ENCODE results near the gene TAOK2. TPM values are rescaled to one million over a fixed set of nuclear protein-coding genes. Genes with fewer than 3 reads are reported as not detected.
"Not testable (repeated sequence)": the region's sequence is repeated elsewhere in the genome, so short reads cannot be mapped to it uniquely, and the experiment has no call there.

Gene TAOK2
- total RNA-seq, 6 experiments from 2014 or later: 50.4 to 56.9 (median 53.0) TPM

DNA sequence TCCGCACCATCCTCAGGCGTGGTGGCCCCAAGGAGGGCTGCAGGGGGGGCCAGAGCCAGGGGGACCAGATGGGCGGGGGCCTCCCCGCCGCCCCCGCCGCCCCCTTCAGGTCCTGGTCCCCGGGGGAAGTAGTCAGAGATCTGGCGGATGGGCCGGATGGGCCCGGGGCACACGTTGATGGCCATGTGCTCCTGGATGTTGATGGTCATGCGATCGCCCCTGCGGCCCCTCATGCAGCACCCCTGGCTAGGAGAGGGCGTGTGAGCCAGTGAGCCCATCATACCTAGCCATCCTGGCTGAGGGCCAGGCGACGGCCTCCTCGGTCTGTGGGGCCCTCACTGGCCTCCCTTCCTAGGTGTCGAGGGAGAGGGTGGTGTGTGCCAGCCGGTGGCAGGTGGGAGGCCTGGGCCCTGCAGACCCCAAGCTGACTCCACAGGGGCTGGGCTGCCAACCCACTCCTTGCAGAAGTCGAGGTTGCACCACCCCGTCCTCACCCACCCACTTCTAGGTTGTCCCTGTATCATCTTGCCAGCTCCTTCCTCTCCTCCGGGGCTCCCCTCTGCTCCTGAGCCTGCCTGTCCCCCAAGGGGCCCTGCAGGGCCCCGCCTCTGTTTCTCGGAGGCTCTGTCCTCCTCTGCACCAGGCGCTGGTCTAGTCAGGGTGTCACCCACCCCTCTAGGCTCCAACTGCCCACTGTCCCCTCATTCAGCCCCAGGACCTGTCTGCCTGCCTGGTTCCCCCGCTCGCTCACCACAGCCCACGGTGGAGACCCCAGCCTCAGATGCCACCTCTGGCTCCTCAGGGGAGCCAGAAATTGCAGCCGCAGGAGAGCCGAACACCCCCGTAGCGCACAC, 36.5 kb downstream of the TAOK2 start:
- no peak for TF ChIP-seq CTCF (IDR thresholded peaks at IDR 0.05)
- Mint-ChIP-seq H3K27me3 (ENCODE audit: insufficient read depth) (peaks cover 21% of the 10 kb centered on the region), H3K4me3 (no peak overlapping the region; the same call in 1 of the 2 replicates), H3K27ac (no peak overlapping the region), H3K36me3 (ENCODE audit: low read depth) (no peaks in the 10 kb centered on the region), H3K9me3 (no peaks in the 10 kb centered on the region), H3K4me1 (ENCODE audit: low read depth) (no peaks in the 10 kb centered on the region)
- no peak for DNase-seq

DNA sequence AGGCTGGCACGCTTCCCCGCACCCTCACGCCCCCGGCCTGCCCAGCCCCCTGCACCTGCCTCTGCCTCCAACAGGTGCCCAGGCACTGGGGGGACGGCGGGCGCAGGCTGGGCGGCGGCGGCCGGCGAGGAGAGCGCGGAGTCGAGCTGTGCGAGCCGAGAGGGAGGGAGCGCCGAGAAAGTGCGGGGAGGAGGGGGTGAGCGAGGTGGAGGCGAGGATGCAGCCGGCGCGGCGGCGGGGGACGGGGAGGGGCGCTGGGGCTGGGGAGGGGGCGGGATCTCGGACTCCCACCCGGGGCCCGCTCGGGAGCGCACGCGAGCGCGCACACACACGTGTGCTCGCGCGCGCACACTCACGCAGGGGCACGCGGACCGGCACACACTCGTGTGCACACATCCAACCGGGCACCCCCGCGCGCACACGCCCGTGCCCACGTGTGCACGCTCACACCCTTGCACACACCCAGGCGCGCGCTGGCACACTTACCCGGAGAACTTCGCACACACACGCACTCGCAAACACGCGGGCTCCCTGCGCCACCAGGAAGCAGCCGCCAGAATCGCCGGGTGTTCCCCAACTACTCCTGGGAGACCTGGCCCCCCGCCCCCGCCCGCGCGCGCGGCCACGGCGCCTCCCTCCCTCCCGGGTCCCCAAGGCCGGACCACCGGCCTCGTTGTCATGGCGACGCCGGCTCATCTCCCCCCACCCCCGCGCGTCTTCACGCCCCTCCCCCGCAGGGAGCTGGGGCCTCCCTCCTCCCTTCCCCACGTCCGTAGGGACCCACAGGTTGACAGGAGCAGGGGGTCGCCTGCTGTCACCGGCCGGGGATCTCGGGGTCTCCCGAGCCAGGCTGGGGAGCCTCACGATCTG, 37.4 kb downstream of the TAOK2 start, which contains the start of gene DOC2A:
Gene DOC2A, minus strand, starts transcription at position 184 of the 870 bp plus-strand sequence. CDS start 805 bp downstream, outside the sequence.
- H3K4me1 Mint-ChIP-seq (ENCODE audit: low read depth): no peaks in the 10 kb centered on the region
- peaks cover 21% of the 10 kb centered on the region for H3K27me3 Mint-ChIP-seq (ENCODE audit: insufficient read depth)
- H3K27ac Mint-ChIP-seq: no peak within 1 kb of the TSS
- TF ChIP-seq CTCF (IDR thresholded peaks at IDR 0.05): no peak
- H3K9me3 Mint-ChIP-seq: no peaks in the 10 kb centered on the region
- peak within 1 kb of the TSS; percentile 48; the same call in 1 of the 2 replicates for H3K4me3 Mint-ChIP-seq
- H3K36me3 Mint-ChIP-seq (ENCODE audit: low read depth): no peaks in the 10 kb centered on the region
- DNase-seq: no peak

- no peaks in the 10 kb centered on the region for H3K36me3 Mint-ChIP-seq (ENCODE audit: low read depth)
- H3K4me1 Mint-ChIP-seq (ENCODE audit: low read depth): no peaks in the 10 kb centered on the region
- H3K27me3 Mint-ChIP-seq (ENCODE audit: insufficient read depth): peaks cover 21% of the 10 kb centered on the region
- no peak for TF ChIP-seq CTCF (IDR thresholded peaks at IDR 0.05)
- H3K9me3 Mint-ChIP-seq: no peaks in the 10 kb centered on the region
- no peak overlapping the region for H3K27ac Mint-ChIP-seq
- H3K4me3 Mint-ChIP-seq: peak overlapping the region; percentile 48
- no peak for DNase-seq
These were observed 38.2 kb downstream of the TAOK2 start for GRCh38 chr16:30011714-30012504.

DNA sequence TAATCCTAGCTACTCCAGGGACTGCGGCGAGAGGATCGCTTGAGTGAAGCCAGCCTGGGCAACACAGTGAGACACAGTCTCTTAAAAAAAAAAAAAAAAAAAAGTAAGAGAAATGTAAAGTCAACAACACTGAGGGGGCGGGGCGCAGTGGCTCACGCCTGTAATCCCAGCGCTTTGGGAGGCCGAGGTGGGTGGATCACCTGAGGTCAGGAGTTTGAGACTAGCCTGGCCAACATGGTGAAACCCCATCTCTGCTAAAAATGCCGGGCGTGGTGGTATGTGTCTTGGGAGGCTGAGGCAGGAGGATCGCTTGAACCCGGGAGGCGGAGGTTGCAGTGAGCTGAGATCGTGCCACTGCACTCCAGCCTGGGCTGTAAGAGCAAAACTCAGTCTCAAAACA, 38.9 kb downstream of the TAOK2 start:
- not testable (repeated sequence) for H3K4me3 Mint-ChIP-seq; DNase-seq; H3K9me3 Mint-ChIP-seq; H3K4me1 Mint-ChIP-seq (ENCODE audit: low read depth); H3K27ac Mint-ChIP-seq; H3K36me3 Mint-ChIP-seq (ENCODE audit: low read depth)
- peaks cover 22% of the 10 kb centered on the region for H3K27me3 Mint-ChIP-seq (ENCODE audit: insufficient read depth)

- H3K9me3 Mint-ChIP-seq; H3K27ac Mint-ChIP-seq; DNase-seq; H3K4me3 Mint-ChIP-seq; H3K27me3 Mint-ChIP-seq (ENCODE audit: insufficient read depth); H3K36me3 Mint-ChIP-seq (ENCODE audit: low read depth): not testable (repeated sequence)
- peaks cover 13% of the 10 kb centered on the region for H3K4me1 Mint-ChIP-seq (ENCODE audit: low read depth)
These were observed 41.8 kb downstream of the TAOK2 start for GRCh38 chr16:30015450-30015849.
